EH (cell line): ENCODE data around the gene NOL4L.

ENCODE experiments used
- DNase-seq: peaks from one replicate; pipeline ENCODE4 v3.0.0-alpha.2; 2015; ENCODE audit warnings: low read depth

The NOL4L gene

DNA sequence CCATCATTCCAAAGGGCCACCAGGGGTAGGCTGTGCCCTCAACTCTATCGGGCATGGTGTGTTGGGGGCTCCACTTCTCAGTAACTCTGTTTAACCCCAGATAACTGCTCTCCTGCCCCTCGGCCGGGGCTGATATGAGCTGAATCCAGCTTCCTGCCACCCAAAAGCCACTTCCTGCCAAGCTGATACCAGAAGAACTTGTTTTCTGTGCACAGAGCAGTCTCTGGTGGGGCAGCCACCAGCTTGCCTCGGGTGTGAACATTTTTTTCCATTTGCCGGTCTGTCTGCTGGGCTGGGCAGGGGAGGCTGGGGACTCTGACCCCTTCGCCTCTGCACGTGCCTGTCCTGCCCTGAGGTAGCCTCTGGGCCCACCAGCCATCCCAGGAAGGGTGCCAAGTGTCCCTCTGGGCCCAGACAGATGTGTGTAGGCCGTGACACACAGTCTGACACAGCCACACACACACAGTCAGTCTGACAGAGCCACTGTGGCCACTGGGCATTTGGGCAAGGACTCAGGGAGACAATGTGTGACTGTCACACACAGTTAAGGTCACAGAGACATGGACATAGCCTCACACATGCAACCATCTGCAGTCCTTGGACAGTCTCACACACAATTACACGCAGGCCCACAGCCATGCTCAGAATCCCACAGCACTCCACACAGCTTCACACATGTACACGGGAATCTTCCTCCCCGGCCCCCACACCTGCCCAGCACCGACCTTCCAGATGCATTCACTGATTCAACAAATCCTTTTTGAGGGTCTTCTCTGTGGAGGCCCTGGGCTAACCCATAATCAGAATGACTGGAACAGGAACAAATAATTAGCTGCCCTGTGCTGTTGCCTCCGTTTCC, 45.1 kb downstream of the NOL4L start:
- no peak for DNase-seq

DNA sequence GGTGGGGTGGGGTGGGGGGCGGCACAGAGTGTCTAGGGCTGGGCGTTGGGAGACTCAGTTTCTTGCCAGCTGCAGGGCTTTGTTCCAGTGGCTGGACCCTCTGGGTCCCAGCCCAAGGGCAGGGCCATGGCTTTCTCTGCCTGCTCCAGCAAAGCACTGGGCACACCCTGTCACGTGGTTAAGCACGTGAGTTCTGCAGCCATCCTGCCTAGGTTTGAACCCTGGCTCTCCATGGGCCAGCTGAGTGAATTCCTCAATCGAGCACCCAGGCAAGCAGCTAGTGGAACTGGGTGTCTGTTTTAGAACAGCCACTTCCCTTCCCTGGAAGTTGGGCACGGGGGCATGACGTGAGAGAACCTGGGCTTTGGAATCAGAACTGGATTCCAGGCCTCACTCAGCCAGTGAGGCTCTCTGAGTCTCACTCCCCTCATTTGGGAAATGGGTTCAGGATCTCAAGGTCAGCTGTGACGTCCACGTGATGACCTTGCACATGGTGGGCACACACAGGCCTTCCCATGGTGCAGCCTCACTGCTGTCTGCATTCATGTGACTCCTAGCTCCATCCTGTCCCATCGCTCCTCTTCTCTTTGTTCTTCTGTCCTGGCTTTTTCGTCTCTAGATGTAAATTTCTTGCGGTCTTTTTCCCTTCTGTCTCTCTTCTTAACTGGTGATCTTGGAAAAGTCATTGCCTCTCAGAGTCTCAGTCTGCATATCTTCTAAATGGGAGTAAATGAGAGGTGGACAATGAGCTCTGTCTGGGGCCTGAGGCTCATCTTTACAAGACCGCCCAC, 45.9 kb downstream of the NOL4L start:
- no peak for DNase-seq

DNA sequence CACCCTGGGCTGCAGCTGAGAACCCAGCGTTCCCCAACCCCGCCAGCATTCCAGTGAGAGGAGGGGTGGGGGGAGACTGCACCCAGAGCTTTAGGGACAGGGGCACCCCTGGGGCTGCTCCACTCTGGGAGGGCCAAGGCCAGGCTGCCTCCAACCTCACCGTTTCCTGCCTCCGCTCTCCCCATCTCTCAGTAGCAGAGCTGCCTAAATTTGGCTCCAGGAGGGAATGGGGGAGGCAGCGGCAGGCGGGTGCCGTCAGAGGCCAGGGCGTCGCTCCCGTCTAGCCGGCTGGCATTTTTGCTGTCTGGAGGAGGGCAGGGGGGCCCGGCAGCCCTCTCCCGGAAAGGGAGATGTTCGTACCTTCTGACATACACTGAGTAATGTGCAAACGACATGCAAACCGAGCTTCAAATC, 46.6 kb downstream of the NOL4L start:
- DNase-seq, result no peak

DNA sequence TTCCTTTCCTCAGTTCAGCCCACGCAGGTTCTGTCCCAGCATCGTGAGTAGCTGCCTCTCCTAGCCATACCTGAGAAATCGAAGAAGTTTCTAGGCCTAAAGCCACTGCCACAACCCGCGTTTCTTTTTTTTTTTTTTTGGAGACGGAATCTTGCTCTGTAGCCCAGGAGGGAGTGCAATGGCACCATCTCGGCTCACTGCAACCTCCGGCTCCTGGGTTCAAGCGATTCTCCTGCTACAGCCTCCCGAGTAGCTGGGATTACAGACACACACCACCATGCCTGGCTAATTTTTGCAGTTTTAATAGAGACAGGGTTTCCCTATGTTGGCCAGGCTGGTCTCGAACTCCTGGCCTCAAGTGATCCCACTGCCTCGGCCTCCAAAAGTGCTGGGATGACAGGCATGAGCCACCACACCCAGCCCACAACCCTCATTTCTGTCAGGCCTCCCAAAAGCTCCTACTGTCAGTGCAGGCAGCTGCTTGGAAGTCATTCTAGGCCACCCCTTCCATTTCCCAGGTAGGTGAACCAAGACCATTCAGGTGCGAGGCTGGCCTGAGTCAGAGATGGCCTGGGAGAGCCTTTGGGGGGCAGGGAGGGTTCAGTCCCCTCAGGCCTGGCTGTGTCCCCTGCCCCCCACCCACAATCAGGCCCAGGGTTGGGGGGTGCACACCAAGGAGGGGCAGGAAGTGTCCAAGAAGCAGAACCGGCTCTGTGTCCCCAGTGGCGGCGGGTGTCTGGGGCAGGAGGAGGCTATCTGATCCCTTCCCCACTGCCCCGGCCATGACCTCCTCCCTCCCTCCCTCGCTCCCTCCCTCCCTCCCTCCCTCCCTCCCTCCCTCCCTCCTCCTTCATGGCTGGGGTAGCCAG, 47.2 kb downstream of the NOL4L start:
- no peak for DNase-seq

DNA sequence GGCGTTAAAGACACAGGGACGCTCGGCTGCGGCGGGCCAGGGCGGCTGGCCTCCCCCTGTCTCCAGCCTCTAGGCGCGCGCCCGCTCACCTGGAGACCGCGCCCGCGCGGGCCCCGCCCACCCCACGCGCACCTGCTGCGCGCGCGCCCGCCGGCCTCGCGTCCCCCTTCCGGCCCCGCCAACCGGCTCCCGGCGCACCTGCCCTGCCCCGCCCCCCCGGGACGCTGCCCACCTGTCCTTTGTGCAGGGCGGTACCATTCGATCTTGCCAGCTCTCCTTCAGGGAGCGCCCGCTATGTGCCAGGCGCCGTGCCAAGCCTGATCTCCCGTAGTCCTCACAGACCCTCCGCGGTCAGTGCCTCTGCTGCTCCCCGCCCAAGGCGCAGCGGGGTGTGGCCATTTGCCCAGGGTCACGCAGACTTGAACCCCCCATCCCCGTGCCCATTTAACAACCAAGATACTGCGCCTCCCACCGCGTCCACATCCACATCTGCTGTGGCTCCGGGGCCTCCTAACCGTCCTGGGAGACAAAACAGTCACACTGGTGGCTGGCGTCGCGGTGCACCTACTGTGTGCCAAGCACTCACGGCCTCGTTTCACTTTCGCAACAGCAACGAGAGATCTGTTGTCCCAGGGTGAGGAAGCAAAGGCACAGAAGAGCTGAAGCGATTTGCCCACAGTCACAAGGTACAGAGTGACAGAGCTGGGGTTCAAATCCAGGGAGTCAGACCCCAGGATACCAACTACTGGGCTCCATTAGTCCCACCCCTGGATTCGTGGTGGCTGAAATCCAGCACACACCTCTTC, 48.1 kb downstream of the NOL4L start:
- DNase-seq, result no peak

DNA sequence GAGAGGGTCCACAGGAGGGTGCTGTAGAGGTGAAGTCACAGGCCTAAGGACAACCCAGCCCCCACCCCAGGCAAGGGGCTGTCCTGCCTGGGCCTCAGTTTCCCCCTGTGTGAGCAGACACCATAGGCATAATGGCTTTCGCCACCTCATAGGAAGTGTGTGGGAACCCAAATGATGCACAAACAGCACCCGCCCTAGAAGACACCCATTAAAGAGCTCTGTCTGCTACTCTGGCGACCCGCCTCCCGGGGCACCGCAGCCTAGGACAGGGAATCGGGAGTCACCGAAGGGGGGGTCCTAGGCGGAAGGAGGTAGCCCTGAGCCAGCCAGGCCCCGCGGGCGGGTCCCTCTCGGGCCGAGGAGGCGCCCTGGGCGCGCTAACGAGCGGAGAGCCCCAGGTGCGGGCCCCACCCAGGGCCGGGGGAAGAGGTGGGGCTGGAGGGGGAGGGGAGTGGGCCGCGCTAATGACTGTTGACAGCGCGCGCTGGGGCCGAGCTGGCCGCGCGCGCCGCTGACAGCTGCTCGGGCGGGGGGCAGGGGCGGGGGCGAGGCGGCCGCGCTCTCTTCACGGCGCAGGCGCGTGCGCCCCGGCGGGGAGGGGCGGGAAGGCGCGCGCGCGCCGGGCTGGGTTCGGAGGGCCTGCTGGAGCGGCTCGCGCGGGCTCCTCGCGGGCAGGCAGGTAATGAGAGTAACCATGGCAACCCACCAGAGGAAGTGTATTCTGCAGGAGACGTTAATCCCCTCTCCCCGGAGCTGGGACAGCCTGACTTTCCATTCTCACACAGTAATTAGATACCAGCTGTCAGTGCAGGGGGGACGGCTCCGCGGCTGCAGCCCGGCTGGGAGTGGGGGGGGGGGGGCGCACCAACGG, 48.9 kb downstream of the NOL4L start:
- peak; percentile 15 for DNase-seq

DNA sequence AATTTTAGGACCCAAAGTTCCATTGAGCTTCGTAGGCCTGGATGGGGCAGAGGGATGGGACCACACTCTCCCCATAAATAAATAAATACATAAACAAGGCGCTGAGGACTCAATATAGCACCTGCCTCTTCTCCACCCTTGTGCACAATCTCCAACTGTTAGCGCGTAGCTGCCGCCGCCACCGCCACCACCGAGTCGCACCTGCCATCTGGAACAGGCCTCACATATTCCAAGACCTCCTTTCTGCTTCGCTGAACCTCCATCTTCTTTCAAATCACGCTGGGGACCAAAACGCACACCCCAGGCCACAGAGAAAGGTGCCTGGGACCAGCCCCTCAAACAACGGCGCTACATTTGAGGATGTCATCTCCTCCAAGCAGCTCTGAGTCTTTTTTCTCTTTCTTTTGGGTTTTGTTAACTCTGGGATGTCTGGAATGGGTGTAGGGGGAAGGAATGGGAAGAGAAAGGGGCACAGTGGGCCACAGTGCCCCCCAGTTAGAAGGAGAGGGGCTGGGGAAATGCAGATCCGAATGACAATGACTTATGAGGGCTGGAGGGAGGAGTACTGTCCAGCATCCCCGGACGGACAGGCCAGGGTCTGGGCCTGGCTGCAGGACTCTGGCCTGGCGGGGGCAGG, 49.7 kb downstream of the NOL4L start:
- DNase-seq, result no peak

DNA sequence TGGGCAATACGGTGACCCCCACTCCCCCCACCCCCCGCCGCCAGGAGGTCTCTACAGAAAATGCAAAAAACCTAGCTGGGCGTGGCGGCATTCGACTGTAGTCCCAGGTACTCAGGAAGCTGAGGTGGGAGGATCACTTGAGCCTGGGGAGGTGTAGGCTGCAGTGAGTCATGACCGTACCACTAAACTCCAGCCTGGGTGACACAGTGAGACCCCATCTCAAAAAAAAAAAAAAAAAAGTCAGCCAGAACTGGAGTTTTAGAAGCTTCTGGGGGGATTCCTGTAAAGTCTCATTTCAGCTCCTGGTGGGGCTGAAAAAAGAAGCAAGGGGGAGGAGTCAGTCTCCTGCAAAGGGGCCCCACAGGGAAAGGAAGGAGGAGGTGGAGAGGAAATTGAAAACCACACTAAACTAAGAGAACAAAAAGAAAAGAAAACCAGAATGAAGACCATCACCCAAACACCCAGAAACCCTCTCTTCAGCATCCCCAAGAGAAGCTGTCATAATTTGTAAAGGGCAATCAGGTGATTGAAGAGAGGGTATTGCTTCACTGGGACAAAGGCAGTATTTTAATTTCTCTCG, 50.4 kb downstream of the NOL4L start:
- no peak for DNase-seq

DNA sequence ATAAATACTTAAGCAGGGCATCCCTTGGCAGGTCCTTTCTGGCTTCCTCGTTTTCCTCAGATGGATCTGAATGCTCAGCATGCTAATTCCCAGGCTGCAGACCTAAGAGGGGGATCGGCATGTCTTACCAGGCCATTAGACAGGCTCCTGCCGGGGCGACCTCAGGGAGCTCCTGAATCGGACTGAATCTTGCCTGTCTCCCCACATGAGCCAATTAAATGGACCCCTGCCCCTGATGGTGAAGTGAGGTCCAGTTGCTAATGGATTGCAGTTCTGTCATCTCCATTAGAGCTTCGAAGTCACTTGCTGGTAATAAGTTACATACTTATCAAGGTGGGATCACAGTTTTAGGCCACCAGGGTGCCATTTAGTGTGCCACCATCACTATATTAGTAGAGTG, 51.4 kb downstream of the NOL4L start:
- no peak for DNase-seq

DNA sequence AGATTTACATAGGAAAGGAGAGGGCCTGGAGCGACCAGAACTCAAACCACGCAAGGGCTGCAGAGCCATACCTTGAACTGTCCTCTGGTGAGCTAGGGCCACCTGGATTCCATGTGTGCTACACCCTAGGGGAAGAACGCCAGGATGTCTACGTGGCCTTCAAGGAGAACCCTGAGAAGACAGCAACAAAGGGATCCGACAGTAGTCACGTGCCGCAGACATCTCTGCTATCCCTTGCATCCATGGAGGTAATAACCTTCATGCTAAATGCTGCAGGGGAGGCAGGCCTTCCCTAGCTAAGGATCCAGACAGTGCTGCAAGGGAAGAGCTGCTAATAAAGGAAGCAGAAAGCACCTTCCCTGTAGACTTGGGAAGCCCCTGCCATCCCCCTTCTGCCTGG, 52.9 kb downstream of the NOL4L start:
- DNase-seq, result no peak

DNA sequence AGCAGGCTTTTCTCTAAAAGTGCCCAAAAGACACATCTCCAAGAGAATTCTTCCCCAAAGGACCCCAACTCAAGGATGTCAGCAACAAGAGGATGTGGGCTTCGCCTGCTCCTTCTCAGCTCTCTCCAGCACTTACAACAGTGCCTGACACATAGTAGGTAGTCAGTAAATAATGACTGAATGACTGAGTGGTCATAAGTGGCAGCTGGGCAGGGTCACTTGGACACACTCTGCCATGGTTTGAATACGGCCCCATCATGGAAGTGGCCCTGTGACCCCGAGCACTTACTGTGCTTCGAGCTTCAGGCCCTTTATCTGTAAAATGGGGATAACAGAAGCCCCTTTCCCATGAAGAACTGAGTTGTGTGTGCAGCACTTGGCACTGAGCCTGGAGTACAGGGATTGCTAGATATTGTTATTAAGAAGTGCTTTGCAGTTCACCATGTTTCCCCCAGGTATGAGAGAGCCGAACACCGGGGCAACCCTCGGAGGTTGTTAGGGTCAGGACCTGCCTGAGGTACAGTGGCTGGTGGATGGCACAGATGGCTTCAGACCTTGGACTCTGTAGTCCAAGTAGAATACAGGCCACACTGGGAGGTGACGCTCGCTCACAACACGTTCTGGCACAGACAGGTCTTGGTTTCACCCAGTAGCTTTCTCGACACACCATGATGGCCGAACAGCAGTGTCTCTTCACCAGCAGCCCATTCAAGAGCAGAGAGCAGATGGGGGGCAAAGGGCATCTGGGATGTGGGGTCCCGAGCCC, 56.0 kb downstream of the NOL4L start:
- DNase-seq, result no peak

DNA sequence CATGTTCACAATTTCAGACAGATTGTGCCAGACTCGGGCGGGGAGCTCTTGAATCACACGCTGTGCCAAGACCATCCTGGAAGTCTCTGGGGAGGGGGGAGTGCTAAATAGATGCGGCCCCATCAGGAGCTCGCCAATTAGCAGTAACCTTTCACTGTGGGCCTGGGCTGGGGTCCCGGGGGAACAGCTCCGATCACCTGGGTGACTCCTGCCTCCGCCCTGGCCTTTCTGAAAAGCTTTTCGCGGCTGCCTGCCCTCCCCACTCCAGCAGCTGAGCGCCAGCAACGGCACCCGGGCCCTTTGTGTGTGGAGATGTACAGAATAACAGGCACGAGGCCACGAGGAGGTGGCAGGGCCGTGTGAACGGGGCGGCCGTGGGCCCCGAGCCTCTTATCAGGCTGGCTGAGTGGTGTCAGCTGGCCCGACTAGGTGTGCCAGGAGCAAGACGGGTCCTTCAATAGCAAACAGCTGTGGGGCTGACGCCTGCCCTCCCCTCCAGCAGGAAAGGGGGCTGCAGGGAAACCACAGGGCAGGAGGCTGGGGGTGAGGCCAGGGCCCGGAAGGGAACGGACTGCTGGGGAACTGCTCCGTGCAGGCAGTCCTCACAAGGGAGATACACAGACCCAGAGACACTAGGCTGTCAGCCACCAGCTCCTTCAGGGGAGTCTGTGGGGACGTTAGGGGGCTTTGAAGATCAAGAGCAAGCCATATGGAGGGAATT, 56.8 kb downstream of the NOL4L start:
- DNase-seq, result no peak

DNA sequence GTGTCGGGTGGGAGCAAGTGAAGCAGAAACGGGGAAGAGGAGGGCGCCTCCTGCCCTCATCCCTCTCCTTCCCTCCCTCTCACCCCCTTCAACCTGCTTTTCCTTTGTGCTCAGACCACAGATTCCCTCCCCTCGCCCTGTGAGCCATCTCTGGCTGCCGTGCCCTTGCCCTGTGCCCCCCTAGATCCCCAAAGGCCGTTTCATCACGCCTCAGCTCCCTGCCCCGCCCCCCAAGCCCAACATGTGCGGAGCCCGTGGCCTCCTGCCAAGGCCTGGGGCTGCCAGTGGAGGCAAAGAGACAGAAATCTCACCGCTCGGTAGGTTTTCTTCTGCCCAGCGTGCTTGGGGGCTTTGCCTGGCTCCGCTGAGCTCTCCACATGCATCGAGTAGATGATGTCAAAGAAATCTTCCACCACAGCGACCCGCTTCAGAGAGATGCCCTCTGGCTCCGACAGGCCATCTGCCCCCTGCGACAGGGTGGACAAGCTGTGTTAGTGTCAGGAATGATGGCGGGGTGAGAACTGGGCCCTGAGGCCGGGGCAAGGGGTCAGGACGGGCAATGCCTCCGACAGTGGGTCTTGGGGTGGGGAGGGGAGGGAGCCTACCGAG, 57.6 kb downstream of the NOL4L start:
- DNase-seq, result no peak

DNA sequence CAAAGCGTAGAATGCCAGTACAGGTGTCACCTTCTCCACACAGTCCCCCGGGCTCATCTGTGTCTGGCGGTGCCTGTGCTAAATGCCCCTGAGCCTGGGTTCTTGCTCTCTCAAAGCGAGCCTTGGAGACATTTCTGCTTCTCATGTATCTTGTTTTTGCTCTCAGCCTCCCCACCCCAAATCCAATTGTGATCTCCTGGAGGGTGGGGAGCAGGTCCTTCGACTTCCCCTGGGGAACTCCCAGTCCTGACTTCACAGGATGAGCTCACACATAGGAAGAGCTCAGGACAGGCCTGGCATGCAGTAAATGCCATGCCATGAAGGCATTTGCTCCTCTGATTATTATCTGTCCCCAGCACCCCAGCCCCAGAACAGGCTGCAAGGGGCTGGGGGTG, 58.1 kb downstream of the NOL4L start:
- no peak for DNase-seq

DNA sequence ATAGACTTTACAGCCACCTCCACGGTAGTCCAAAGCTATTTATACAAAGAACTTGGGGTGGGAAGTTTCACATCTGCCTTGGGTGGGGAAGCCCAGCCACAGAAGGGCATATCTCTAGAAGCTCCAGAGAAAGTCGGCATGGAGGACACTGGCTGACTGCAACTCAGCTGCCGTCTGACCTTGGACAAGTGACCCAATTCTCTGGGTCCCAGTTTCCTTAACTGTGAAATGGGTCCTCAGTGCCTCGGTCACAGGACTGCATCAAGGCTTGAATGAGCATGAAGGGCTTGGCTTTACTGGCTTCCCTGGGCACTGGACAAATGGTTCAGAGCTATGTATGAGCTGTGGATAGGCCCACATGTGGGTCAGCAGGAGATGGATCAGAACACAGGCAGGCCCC, 58.6 kb downstream of the NOL4L start:
- DNase-seq, result no peak

DNA sequence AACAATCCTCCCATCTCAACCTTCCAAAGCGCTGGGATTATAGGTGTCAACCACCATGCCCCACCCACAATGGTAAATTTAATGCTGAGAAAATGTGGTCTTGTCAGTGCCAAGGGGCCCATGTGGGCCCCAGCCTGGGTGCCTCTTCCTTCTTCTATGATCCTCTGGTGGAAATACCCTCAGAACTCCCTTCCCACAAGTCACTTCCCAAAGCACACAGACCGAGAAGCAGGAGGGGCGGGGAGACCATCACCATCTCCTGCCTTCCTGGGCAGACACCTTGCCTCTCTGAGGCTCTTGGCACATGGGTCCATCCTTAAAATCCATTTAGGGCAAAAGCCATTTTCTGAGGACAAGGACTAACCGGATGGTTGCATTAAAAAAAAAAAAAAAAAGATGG, 59.0 kb downstream of the NOL4L start:
- DNase-seq, result no peak

DNA sequence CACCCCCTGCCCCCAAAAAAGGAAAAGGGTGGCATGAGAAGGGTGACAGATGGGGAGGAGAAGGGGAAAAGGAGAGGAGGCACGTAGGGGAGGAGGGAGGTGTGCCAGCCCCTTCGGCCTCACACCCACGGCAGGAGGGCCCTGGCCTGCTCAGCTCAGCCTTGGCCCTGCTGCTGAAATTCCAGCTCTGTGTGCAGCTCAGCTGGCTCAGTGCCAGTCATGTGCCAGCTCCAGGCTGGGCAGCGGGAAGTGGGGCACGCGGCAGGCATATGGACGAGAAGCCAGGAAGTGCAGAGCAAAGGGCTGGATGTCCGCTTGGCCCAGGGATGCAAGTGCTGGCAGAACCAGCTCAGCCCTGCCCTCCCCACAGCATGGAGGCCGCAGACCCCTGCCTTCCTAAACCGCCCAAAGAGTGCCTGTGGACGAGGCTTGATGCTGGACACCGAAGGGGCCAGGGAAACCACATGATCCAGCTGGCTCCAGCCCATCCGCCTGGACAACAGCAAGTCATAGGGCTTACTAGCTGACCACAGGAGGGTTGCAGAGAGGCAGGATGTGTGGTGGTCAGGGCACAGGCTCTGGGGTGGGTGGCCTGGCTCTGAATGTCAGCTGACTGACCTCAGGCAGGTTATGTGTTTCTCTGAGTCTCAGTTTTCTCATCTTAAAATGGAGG, 60.2 kb downstream of the NOL4L start:
- no peak for DNase-seq
